ENCODE results near the gene TRAPPC12.
"Not testable (repeated sequence)": the region's sequence is repeated elsewhere in the genome, so short reads cannot be mapped to it uniquely, and the experiment has no call there.

The TRAPPC12 gene

DNA sequence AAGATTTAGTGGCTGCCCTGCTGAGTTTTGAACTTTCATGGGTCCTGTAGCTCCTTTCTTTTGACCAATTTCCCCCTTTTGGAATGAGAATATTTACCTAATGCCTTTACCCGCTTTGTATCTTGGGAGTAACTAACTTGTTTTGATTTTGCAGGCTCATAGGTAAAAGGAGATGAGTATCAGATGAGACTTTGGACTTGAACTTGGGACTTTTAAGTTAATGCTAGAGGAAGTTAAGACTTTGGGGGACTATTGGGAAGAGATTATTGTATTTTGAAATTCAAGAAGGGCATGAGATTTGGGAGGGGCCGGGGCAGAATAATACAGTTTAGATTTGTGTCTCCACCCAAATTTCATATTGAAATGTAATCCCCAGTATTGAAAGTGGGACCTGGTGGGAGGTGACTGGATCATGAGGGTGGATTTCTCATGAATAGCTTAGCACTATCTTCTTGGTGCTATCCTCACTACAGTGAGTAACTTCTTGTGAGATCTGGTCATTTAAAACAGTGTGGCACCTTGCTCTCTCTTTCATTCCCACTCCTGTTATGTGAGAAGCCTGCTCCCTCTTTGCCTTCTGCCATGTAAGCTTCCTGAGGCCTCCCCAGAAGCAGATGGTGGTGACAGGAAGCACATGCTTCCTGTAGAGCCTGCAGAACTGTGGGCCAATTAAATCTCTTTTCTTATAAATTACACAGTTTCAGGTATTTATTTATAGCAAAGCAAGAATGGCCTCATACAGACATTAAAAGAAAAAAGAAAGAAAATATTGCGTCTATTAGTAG is 133.7 kb downstream of the TRAPPC12 start:
- DNase-seq (ENCODE audit: low spot score): no peak

DNA sequence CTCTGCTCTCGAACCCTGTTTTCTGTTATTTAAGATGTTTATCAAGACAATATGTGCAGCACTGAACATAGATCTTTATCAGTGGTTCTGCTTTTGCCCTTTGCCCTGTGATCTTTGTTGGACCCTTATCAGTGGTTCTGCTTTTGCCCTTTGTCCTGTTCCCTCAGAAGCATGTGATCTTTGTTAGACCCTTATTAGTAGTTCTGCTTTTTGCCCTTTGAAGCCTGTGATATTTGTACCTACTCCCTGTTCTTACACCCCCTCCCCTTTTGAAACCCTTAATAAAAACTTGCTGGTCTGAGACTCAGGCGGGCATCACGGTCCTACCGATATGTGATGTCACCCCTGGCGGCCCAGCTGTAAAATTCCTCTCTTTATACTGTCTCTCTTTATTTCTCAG is 135.9 kb downstream of the TRAPPC12 start:
- not testable (repeated sequence) for DNase-seq (ENCODE audit: low spot score)

- DNase-seq (ENCODE audit: low spot score): no peak
Observed at GRCh38 chr2:3516831-3517230, 137.3 kb downstream of the TRAPPC12 start.

GRCh38 chr2:3517948-3518495 is 138.5 kb downstream of the TRAPPC12 start:
- peak; percentile 39 for DNase-seq (ENCODE audit: low spot score)

DNA sequence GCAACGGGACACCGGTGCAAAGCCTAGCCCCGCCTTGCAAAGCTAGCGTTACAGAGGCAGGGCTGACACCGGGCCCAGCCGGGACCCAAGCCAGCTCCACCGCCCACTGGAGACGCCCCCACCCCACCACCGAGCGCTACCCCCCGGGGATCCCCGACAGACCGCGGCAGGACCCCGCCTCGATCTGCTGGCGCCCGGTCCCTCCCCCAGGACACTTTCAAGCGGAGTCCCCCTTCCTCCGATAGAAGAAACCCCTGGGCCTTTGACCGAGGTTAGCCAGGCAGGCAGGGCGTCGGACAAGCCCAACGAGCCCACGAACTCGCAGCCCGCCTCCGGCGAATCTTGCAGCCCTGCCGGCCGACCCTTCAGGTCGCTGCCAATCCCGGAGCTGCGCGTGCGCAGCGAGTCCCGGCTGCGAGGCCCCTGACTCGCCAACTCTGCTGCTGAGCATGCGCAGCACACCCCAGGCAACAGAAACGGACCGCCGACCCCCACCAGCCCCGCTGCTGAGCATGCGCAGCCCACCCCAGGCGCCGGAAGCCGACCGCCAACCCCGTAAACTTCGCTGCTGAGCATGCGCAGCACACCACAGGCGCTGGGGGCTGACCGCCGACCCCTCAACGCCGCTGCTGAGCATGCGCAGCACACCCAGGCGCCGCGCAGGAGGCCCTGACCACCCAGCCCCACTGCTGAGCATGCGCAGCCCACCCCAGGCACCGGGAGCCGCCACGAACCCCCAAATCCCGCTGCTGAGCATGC is 139.2 kb downstream of the TRAPPC12 start:
- DNase-seq (ENCODE audit: low spot score): peak; percentile 93

GRCh38 chr2:3519255-3520205 is 140.0 kb downstream of the TRAPPC12 start, which contains the start of gene ADI1:
Gene ADI1 (minus strand): TSS chr2:3519531. CDS start chr2:3519487, 44 bp downstream.
- peak; percentile 61 for DNase-seq (ENCODE audit: low spot score)

DNA sequence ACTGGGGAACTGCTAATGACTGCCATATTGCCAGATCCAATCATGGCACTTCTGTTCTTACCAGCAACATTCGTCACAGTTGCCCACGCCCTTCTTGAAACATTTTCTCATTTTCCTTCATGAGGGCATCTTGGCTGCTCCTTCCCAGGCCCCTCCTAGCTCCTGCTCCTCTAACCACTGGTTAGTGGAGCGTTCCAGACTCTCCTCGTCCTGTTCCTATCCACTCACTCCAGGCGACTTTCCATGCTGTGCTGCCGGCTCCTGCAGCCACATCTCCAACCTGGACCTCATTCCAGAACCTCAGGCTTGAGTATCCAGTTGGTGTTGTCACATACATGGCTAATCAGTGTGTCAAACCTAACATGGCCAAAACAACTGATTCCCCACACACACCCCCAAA is 141.1 kb downstream of the TRAPPC12 start:
- no peak for DNase-seq (ENCODE audit: low spot score)

DNA sequence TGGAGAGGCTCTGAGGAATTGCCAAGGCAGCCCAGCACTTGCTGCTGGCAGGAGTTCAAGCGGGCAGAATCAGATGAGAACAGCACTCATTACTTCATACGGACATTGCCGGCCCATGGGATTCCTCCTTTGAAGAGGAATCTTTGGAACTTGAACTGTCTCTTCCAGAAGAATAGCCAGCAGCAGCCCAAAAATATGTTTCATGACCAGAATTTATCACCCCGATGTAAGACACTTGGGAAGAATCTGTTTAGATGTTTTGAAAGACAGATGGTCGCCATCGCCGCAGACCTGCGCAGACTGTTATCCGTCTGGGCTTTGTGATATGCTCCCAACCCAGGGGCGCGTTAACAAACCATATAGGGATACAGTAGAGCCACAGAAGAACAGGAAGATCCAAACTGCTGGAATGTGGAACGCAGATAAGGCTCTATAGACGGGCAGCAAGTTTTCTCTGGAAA is 143.5 kb downstream of the TRAPPC12 start:
- DNase-seq (ENCODE audit: low spot score): no peak

DNA sequence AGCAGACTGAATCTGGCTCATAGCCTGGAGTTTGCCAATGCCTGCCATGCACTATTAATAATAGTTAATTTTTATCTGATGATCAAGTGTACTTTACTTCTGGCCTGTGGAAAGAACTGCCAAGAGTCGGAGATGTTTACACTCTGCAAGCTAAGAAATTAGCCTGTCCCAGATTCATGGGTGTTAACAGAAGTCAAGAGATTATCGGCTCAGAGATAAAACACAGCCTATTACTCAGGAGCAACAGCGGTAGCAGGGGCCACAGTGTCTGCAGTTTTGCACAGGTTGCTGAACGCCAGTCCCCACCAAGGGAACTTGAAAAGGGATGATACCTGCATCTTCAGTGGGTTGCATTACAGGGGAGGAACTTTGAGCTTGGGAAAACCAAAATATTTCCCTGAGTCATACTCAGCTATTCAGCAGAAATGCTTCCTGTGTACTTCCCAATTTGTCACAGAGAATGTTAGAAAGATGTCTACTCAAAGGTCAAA is 144.1 kb downstream of the TRAPPC12 start:
- DNase-seq (ENCODE audit: low spot score): no peak

GRCh38 chr2:3526871-3527270 is 147.4 kb downstream of the TRAPPC12 start:
- no peak for DNase-seq (ENCODE audit: low spot score)

DNA sequence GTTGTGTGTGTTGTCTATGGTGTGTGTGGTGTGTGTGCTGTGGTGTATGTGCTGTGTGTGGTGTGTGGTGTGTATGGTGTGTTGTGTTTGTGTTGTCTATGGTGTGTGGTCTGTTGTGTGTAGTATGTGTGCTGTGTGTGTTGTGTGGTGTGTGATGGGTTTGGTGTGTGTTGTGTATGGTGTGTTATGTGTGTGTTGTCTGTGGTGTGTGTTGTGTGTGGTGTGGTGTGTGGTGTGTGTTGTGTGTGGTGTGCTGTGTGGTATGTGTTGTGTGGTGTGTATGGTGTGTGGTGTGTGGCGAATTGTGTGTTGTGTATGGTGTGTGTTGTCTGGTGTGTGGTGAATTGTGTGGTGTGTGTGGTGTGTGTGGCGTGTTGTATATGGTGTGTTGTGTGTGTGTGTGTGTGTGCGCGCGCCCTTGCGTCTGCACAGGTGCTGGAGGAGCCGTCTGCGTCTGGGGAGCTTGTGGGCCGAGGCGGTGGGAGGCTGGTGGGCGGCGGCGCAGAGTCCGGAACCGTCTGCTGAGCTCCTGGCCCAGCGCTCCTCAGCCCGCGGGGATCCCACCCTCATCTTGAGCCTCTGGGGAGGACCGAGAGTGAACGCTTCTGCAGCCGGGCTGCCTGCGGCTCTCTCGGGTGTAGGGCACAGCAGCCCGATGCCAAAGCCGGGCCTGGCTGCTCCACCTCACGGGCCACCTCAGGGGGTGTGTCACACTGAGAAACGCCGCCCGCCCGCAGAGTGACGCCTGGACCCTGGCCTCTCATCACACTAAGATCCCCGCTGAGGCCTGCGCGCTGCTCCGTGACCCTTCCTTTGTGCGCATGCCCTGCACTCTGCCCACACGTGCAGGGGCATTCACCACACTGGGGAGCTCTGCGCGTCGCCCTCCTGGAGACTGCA is 148.6 kb downstream of the TRAPPC12 start:
- DNase-seq (ENCODE audit: low spot score): no peak

Measured in pons (tissue), 1 donor.